GM21723 (cell line): ENCODE data around the gene PROSER2.
A peak's percentile ranks its signal among the peaks of the same experiment; 100 is the strongest.

ENCODE experiments used
- ATAC-seq: cut with Tn5 transposase; IDR thresholded peaks from one replicate; pipeline ENCODE4 v1.9.1; 2021; ENCODE audit warnings: mild to moderate bottlenecking, moderate library complexity; ENCODE audit not compliant: unreplicated experiment

Gene PROSER2

GRCh38 chr10:11863353-11864109 lies 40.4 kb downstream of the PROSER2 start:
- ATAC-seq = peak; percentile 98

- ATAC-seq = no peak
These were observed 41.6 kb downstream of the PROSER2 start for GRCh38 chr10:11864727-11865126.

- no peak for ATAC-seq
These were observed 42.4 kb downstream of the PROSER2 start for GRCh38 chr10:11865561-11865960.

GRCh38 chr10:11866199-11866925 lies 43.2 kb downstream of the PROSER2 start:
- no peak for ATAC-seq

GRCh38 chr10:11869219-11869618 lies 46.1 kb downstream of the PROSER2 start:
- no peak for ATAC-seq

GRCh38 chr10:11869743-11870460 lies 46.7 kb downstream of the PROSER2 start:
- ATAC-seq = no peak

GRCh38 chr10:11870461-11870780 lies 47.3 kb downstream of the PROSER2 start:
- no peak for ATAC-seq

GRCh38 chr10:11870900-11871400 lies 47.8 kb downstream of the PROSER2 start:
- no peak for ATAC-seq

GRCh38 chr10:11871466-11871865 lies 48.3 kb downstream of the PROSER2 start:
- no peak for ATAC-seq

- ATAC-seq = no peak
These were observed 51.7 kb downstream of the PROSER2 start for GRCh38 chr10:11874568-11875493.

GRCh38 chr10:11875494-11876281 lies 52.5 kb downstream of the PROSER2 start:
- ATAC-seq = no peak

GRCh38 chr10:11876324-11876723 lies 53.2 kb downstream of the PROSER2 start:
- ATAC-seq = no peak

- no peak for ATAC-seq
These were observed 53.8 kb downstream of the PROSER2 start for GRCh38 chr10:11876805-11877590.

- no peak for ATAC-seq
These were observed 54.4 kb downstream of the PROSER2 start for GRCh38 chr10:11877591-11877905.

- no peak for ATAC-seq
These were observed 55.6 kb downstream of the PROSER2 start for GRCh38 chr10:11878776-11879175.

- ATAC-seq = no peak
These were observed 56.4 kb downstream of the PROSER2 start for GRCh38 chr10:11879387-11880094.

GRCh38 chr10:11880151-11881029 lies 57.2 kb downstream of the PROSER2 start:
- no peak for ATAC-seq
